Mesothelial cell of epicardium (in vitro differentiated cells): Measurements from ENCODE around the gene MATN4. TPM values are rescaled to one million over a fixed set of nuclear protein-coding genes. Genes with fewer than 3 reads are reported as not detected.

Source experiments
- DNase-seq, 2 experiments: peaks; one replicate each; pipeline ENCODE4 v3.0.0; 2021; ENCODE audit warnings: low spot score in 2 of 2; ENCODE audit not compliant: unreplicated experiment in 2 of 2
- H3K27ac Mint-ChIP-seq: 2 replicates; pipeline ENCODE4 v1.8.0; 2021; ENCODE audit warnings: mixed read lengths
- H3K27me3 Mint-ChIP-seq: 2 replicates; pipeline ENCODE4 v1.8.0; 2021; ENCODE audit warnings: low read depth, mixed read lengths
- H3K36me3 Mint-ChIP-seq: 2 replicates; pipeline ENCODE4 v1.8.0; 2021; ENCODE audit warnings: mixed read lengths
- H3K4me1 Mint-ChIP-seq: 2 replicates; pipeline ENCODE4 v1.8.0; 2021; ENCODE audit warnings: mixed read lengths
- H3K4me3 Mint-ChIP-seq: 2 replicates; pipeline ENCODE4 v1.8.0; 2021; ENCODE audit warnings: mild to moderate bottlenecking, moderate library complexity, mixed read lengths
- H3K9me3 Mint-ChIP-seq: 2 replicates; pipeline ENCODE4 v1.8.0; 2021; ENCODE audit warnings: mixed read lengths
- CTCF ChIP-seq: fragments of 200-600 bp; sonication (generic); IDR thresholded peaks from one replicate; pipeline ENCODE4 v1.5.0; 2021; ENCODE audit warnings: antibody characterized with exemption; ENCODE audit not compliant: unreplicated experiment
- total RNA-seq: library from RNA; stranded (reverse); gene quantifications from 3 replicates; pipeline ENCODE4 v1.2.1, GENCODE V29; 2021

MATN4 gene
- total RNA-seq, 1 donor from 2014 or later: not detected

GRCh38 chr20:45320948-45321595 is 13.0 kb upstream of the MATN4 start:
- Mint-ChIP-seq H3K27me3 (peaks cover 7% of the 10 kb centered on the region), H3K4me1 (no peaks in the 10 kb centered on the region), H3K4me3 (no peak overlapping the region), H3K9me3 (no peaks in the 10 kb centered on the region), H3K27ac (no peak overlapping the region), H3K36me3 (no peaks in the 10 kb centered on the region)
- TF ChIP-seq CTCF: no peak
- DNase-seq: no peak

- H3K4me1 Mint-ChIP-seq: no peaks in the 10 kb centered on the region
- H3K27me3 Mint-ChIP-seq: peaks cover 7% of the 10 kb centered on the region
- H3K36me3 Mint-ChIP-seq: no peaks in the 10 kb centered on the region
- no peak overlapping the region for H3K4me3 Mint-ChIP-seq
- H3K27ac Mint-ChIP-seq: no peak overlapping the region
- no peak for DNase-seq
- TF ChIP-seq CTCF: no peak
- H3K9me3 Mint-ChIP-seq: no peaks in the 10 kb centered on the region
These were observed 10.8 kb upstream of the MATN4 start for GRCh38 chr20:45318948-45319347.

- peaks cover 7% of the 10 kb centered on the region for H3K27me3 Mint-ChIP-seq
- DNase-seq: no peak
- H3K27ac Mint-ChIP-seq: no peak overlapping the region
- no peak overlapping the region for H3K4me3 Mint-ChIP-seq
- no peak for TF ChIP-seq CTCF
- no peaks in the 10 kb centered on the region for H3K36me3 Mint-ChIP-seq
- no peaks in the 10 kb centered on the region for H3K4me1 Mint-ChIP-seq
- no peaks in the 10 kb centered on the region for H3K9me3 Mint-ChIP-seq
These were observed 10.4 kb upstream of the MATN4 start for GRCh38 chr20:45318386-45318939.

GRCh38 chr20:45317826-45318225 is 9.7 kb upstream of the MATN4 start:
- no peak overlapping the region for H3K4me3 Mint-ChIP-seq
- peaks cover 7% of the 10 kb centered on the region for H3K27me3 Mint-ChIP-seq
- H3K9me3 Mint-ChIP-seq: no peaks in the 10 kb centered on the region
- DNase-seq: no peak
- H3K36me3 Mint-ChIP-seq: no peaks in the 10 kb centered on the region
- no peaks in the 10 kb centered on the region for H3K4me1 Mint-ChIP-seq
- no peak for TF ChIP-seq CTCF
- H3K27ac Mint-ChIP-seq: no peak overlapping the region

GRCh38 chr20:45316150-45317080 is 8.3 kb upstream of the MATN4 start:
- no peak for TF ChIP-seq CTCF
- H3K4me3 Mint-ChIP-seq: no peak overlapping the region
- H3K4me1 Mint-ChIP-seq: no peaks in the 10 kb centered on the region
- peaks cover 13% of the 10 kb centered on the region for H3K27me3 Mint-ChIP-seq
- no peak overlapping the region for H3K27ac Mint-ChIP-seq
- no peak for DNase-seq
- no peaks in the 10 kb centered on the region for H3K36me3 Mint-ChIP-seq
- no peaks in the 10 kb centered on the region for H3K9me3 Mint-ChIP-seq
